NCI-H774 (cell line): ENCODE data around the gene RASGEF1C.

Experiments
- DNase-seq: peaks from one replicate; lab custom pipeline; 2025; lab: John Stamatoyannopoulos, UW

Gene RASGEF1C

GRCh38 chr5:180119031-180119902 is 89.7 kb downstream of the RASGEF1C start:
- DNase-seq, result no peak

- no peak for DNase-seq
These were observed 90.6 kb downstream of the RASGEF1C start for GRCh38 chr5:180118391-180118791.

- DNase-seq, result no peak
These were observed 91.8 kb downstream of the RASGEF1C start for GRCh38 chr5:180117000-180117725.

- DNase-seq, result no peak
These were observed 92.7 kb downstream of the RASGEF1C start for GRCh38 chr5:180116077-180116999.

GRCh38 chr5:180115326-180116076 is 93.5 kb downstream of the RASGEF1C start:
- DNase-seq, result no peak

- DNase-seq, result no peak
These were observed 94.6 kb downstream of the RASGEF1C start for GRCh38 chr5:180114304-180115003.

- no peak for DNase-seq
These were observed 95.2 kb downstream of the RASGEF1C start for GRCh38 chr5:180113660-180114303.

- DNase-seq, result no peak
These were observed 96.7 kb downstream of the RASGEF1C start for GRCh38 chr5:180112181-180112861.

GRCh38 chr5:180111273-180112002 is 97.6 kb downstream of the RASGEF1C start:
- no peak for DNase-seq

- DNase-seq, result no peak
These were observed 99.1 kb downstream of the RASGEF1C start for GRCh38 chr5:180109920-180110319.

- no peak for DNase-seq
These were observed 102.0 kb downstream of the RASGEF1C start for GRCh38 chr5:180107005-180107404.

- no peak for DNase-seq
These were observed 103.1 kb downstream of the RASGEF1C start for GRCh38 chr5:180105827-180106312.

GRCh38 chr5:180104168-180104530 is 104.9 kb downstream of the RASGEF1C start:
- no peak for DNase-seq

GRCh38 chr5:180103487-180104167 is 105.4 kb downstream of the RASGEF1C start:
- DNase-seq, result no peak

- no peak for DNase-seq
These were observed 106.4 kb downstream of the RASGEF1C start for GRCh38 chr5:180102636-180103035.

- DNase-seq, result no peak
These were observed 107.4 kb downstream of the RASGEF1C start for GRCh38 chr5:180101451-180102105.

GRCh38 chr5:180100621-180101450 is 108.2 kb downstream of the RASGEF1C start:
- no peak for DNase-seq
